PFSK-1 (cell line): ENCODE data around the gene SLC17A2.

Experiments
- FOXP2 ChIP-seq: optimal IDR thresholded peaks from 2 replicates; pipeline ENCODE3; 2011; ENCODE audit warnings: borderline replicate concordance, control low read depth, inconsistent platforms; ENCODE audit not compliant: insufficient read depth; ENCODE audit errors: extremely low read length, extremely low read depth
- POLR2AphosphoS5 ChIP-seq: IDR thresholded peaks from 2 replicates; pipeline ENCODE4 v1.6.1; 2012; ENCODE audit warnings: low read depth, mild to moderate bottlenecking, control low read depth, low read length, moderate library complexity
- SIN3A ChIP-seq: IDR thresholded peaks from 2 replicates; pipeline ENCODE4 v1.6.1; 2012; ENCODE audit warnings: mild to moderate bottlenecking, low read length, moderate library complexity, borderline replicate concordance; ENCODE audit not compliant: insufficient read depth
- TAF1 ChIP-seq: IDR thresholded peaks from 2 replicates; pipeline ENCODE4 v1.6.1; 2012; ENCODE audit warnings: low read length, control low read depth, borderline replicate concordance; ENCODE audit not compliant: insufficient read depth
- TF ChIP-seq, protein P1 (sequence below), 2 experiments: IDR thresholded peaks; 2 replicates each; pipeline versions ENCODE4 v1.6.1 to v1.8.0; 2011 to 2012; ENCODE audit warnings: low read depth in 2 of 2, low read length in 2 of 2, control low read depth in 1 of 2, inconsistent platforms in 1 of 2, mild to moderate bottlenecking in 1 of 2, moderate library complexity in 1 of 2; ENCODE audit not compliant: insufficient read depth in 1 of 2

SLC17A2 gene

DNA sequence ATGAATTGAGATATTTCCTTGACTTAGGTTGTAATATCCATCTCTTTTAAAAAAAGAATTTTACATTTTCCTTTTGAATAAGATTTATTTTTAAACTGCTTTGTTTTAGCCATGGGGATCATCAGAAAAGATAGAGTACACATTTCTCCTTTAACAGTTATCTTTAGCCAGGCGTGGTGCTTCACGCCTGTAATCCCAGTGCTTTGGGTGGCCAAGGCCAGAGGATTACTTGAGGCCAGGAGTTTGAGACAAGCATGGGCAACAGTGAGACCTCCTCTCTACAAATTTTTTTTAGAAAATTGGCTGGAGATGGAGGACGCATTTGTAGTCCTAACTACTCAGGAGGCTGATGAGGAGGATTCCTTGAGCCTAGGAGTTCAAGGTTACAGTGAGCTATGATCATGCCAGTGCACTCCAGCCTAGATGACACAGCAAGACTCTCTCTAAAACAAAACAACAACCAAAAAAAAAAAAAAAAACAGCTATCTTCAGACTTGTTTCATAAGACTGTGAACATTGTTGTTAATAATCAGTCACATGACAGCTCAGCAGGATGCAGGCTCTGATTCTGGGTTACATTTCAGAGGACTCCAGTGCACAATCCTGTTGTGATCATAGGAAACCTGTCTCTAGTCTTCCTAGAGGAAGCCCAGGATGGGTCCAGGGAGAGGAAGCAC lies 54.4 kb downstream of the SLC17A2 start:
- TF ChIP-seq FOXP2 (no peak), TAF1 (no peak), SIN3A (no peak), POLR2AphosphoS5 (no peak)
- TF ChIP-seq, protein P1, sequence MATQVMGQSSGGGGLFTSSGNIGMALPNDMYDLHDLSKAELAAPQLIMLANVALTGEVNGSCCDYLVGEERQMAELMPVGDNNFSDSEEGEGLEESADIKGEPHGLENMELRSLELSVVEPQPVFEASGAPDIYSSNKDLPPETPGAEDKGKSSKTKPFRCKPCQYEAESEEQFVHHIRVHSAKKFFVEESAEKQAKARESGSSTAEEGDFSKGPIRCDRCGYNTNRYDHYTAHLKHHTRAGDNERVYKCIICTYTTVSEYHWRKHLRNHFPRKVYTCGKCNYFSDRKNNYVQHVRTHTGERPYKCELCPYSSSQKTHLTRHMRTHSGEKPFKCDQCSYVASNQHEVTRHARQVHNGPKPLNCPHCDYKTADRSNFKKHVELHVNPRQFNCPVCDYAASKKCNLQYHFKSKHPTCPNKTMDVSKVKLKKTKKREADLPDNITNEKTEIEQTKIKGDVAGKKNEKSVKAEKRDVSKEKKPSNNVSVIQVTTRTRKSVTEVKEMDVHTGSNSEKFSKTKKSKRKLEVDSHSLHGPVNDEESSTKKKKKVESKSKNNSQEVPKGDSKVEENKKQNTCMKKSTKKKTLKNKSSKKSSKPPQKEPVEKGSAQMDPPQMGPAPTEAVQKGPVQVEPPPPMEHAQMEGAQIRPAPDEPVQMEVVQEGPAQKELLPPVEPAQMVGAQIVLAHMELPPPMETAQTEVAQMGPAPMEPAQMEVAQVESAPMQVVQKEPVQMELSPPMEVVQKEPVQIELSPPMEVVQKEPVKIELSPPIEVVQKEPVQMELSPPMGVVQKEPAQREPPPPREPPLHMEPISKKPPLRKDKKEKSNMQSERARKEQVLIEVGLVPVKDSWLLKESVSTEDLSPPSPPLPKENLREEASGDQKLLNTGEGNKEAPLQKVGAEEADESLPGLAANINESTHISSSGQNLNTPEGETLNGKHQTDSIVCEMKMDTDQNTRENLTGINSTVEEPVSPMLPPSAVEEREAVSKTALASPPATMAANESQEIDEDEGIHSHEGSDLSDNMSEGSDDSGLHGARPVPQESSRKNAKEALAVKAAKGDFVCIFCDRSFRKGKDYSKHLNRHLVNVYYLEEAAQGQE (IDR thresholded peaks at IDR 0.05; ENCODE audit: insufficient read depth in 1 of 2, low read depth in 2 of 2, low read length in 2 of 2) = no peak

GRCh38 chr6:25875563-25875905 lies 55.0 kb downstream of the SLC17A2 start:
- TF ChIP-seq TAF1 (no peak), FOXP2 (no peak), POLR2AphosphoS5 (no peak), SIN3A (no peak)

DNA sequence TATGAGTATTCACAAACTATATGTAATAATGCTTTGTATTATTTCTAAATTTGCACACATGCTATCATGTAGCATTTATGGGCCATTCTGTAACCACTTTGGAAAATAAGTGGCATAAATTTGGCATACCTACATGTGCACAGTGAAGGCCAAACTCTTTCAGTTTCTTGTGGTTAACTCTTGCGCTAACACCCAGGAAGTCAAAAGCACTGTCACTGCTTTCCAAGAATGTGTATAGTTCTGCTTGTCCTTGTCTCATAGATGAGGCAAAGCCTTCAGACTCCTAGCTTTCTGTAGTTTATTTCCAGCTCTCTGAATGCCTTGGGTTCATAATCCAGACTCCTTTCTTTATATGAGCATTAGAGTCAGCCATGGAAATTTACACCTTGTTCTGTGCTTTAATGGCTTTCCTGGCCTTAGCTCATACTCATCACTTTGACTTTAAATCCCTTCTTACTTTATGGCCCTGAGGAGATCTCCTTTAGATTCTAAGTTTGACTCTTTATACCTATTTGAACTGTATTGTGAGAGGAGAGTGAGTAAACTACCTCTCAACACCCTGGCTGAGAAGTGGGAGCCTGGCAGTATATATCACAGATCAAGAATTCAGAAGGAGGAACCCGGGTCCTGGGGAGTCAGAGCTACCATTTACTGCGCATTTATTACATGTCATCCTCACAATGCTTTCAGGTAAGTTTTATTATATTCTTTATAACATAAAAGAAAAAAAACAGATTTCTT lies 55.5 kb downstream of the SLC17A2 start:
- TF ChIP-seq, protein P1 (IDR thresholded peaks at IDR 0.05; ENCODE audit: insufficient read depth in 1 of 2, low read depth in 2 of 2, low read length in 2 of 2) = no peak
- no peak for TF ChIP-seq FOXP2
- TF ChIP-seq TAF1 = no peak
- no peak for TF ChIP-seq POLR2AphosphoS5
- TF ChIP-seq SIN3A = no peak

GRCh38 chr6:25874118-25874517 lies 56.4 kb downstream of the SLC17A2 start, which contains the start of gene SLC17A3:
SLC17A3 (minus strand) TSS chr6:25874243; CDS start chr6:25868387, 5,856 bp downstream.
- TF ChIP-seq POLR2AphosphoS5 = no peak
- TF ChIP-seq TAF1 = no peak
- TF ChIP-seq, protein P1 (IDR thresholded peaks at IDR 0.05; ENCODE audit: insufficient read depth in 1 of 2, low read depth in 2 of 2, low read length in 2 of 2) = no peak
- TF ChIP-seq FOXP2 = no peak
- no peak for TF ChIP-seq SIN3A

- no peak for TF ChIP-seq POLR2AphosphoS5
- TF ChIP-seq FOXP2 = no peak
Observed at GRCh38 chr6:25872814-25873213, 57.7 kb downstream of the SLC17A2 start.

GRCh38 chr6:25869840-25870239 lies 60.7 kb downstream of the SLC17A2 start:
- TF ChIP-seq TAF1 (no peak), SIN3A (no peak), FOXP2 (no peak), POLR2AphosphoS5 (no peak)
- TF ChIP-seq, protein P1 (IDR thresholded peaks at IDR 0.05; ENCODE audit: insufficient read depth in 1 of 2, low read depth in 2 of 2, low read length in 2 of 2) = no peak
